Thyroid gland (tissue), 4 donors: ENCODE results near the gene CRTAP. TPM values are rescaled to one million over a fixed set of nuclear protein-coding genes. Genes with fewer than 3 reads are reported as not detected.
"Not testable (repeated sequence)": the region's sequence is repeated elsewhere in the genome, so short reads cannot be mapped to it uniquely, and the experiment has no call there.

Experiments
- DNase-seq, 2 donors: peaks; one replicate each; pipeline ENCODE4 v3.0.0-alpha.2; 2019
- H3K27ac ChIP-seq, 3 donors: fragments of 200-600 bp; sonication (generic); 1 replicate in 2 of 3; 2 replicates in 1 of 3; pipeline ENCODE4 v1.5.1; 2016 to 2019; ENCODE audit warnings: mild to moderate bottlenecking in 1 of 3, moderate library complexity in 1 of 3
- H3K27me3 ChIP-seq: fragments of 200-600 bp; sonication (generic); one replicate; pipeline ENCODE4 v1.5.1; 2019
- H3K36me3 ChIP-seq, 2 donors: fragments of 200-600 bp; sonication (generic); one replicate each; pipeline ENCODE4 v1.5.1; 2016 to 2019
- H3K4me1 ChIP-seq, 2 donors: fragments of 200-600 bp; sonication (generic); one replicate each; pipeline ENCODE4 v1.5.1; 2017 to 2019
- H3K4me3 ChIP-seq, 3 donors: fragments of 200-600 bp; sonication (generic); replicated peaks in 1 of 3; 1 replicate in 2 of 3; 2 replicates in 1 of 3; pipeline ENCODE4 v1.5.1; 2016; ENCODE audit warnings: mild to moderate bottlenecking in 1 of 3
- H3K9me3 ChIP-seq: fragments of 200-600 bp; sonication (generic); one replicate; pipeline ENCODE4 v1.5.1; 2017
- POLR2A ChIP-seq, 2 donors: fragments of 450-650 bp; IDR thresholded peaks; one replicate each; pipeline ENCODE4 v1.6.1; 2017; ENCODE audit warnings: antibody characterized with exemption in 2 of 2, mild to moderate bottlenecking in 2 of 2, moderate library complexity in 1 of 2
- WGBS, 2 donors: methylation state at CpG; one replicate each; pipeline ENCODE4 v1.1.5; 2017; 5-methylcytosine and 5-hydroxymethylcytosine counted together
- intact Hi-C: fragments of 100-400 bp; cut with DNase I; formaldehyde crosslinking; loops from one replicate; pipeline ENCODE4 v1.15.1; 2023
- total RNA-seq, 4 donors: library from RNA; depleted of rRNA; stranded (reverse); fragments of >200 nt; gene quantifications; one replicate each; pipeline ENCODE4 v1.2.3, GENCODE V29; 2016
- TF ChIP-seq, protein P1 (sequence below), 6 experiments: fragments of 200-600 bp in 3 of 6; fragments of 450-650 bp in 3 of 6; sonication (generic) in 3 of 6; IDR thresholded peaks; one replicate each; pipeline ENCODE4 v1.5.1; 2016 to 2019; ENCODE audit warnings: antibody characterized with exemption in 6 of 6, mild to moderate bottlenecking in 2 of 6, inconsistent platforms in 1 of 6, moderate library complexity in 1 of 6

The CRTAP gene
- total RNA-seq, result 100 to 1,000 TPM; 241 to 504 (median 300) TPM

- TF ChIP-seq, protein P1, sequence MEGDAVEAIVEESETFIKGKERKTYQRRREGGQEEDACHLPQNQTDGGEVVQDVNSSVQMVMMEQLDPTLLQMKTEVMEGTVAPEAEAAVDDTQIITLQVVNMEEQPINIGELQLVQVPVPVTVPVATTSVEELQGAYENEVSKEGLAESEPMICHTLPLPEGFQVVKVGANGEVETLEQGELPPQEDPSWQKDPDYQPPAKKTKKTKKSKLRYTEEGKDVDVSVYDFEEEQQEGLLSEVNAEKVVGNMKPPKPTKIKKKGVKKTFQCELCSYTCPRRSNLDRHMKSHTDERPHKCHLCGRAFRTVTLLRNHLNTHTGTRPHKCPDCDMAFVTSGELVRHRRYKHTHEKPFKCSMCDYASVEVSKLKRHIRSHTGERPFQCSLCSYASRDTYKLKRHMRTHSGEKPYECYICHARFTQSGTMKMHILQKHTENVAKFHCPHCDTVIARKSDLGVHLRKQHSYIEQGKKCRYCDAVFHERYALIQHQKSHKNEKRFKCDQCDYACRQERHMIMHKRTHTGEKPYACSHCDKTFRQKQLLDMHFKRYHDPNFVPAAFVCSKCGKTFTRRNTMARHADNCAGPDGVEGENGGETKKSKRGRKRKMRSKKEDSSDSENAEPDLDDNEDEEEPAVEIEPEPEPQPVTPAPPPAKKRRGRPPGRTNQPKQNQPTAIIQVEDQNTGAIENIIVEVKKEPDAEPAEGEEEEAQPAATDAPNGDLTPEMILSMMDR (IDR thresholded peaks at IDR 0.05), result peak in 1 of 6 experiments; percentile 9
- peak in 1 of 2 donors; percentile 71 for TF ChIP-seq POLR2A (IDR thresholded peaks at IDR 0.05)
- intact Hi-C loops, result no loop called here
Measured at GRCh38 chr3:33113772-33114621, at the start of gene CRTAP. CRTAP (plus strand) TSS chr3:33114014; CDS start chr3:33114078, 64 bp downstream.

GRCh38 chr3:33064929-33065328, 48.9 kb upstream of the CRTAP start:
- Histone ChIP-seq H3K9me3 (no peaks in the 10 kb centered on the region), H3K36me3 (peaks cover 0 to 30% of the 10 kb centered on the region in 2 donors), H3K4me3 (no peak overlapping the region), H3K4me1 (no peaks in the 10 kb centered on the region), H3K27ac (no peak overlapping the region), H3K27me3 (no peaks in the 10 kb centered on the region)
- DNase-seq, result no peak
- intact Hi-C loops, result no loop called here
- TF ChIP-seq, protein P1 (IDR thresholded peaks at IDR 0.05), result no peak
- no peak for TF ChIP-seq POLR2A (IDR thresholded peaks at IDR 0.05)
- WGBS, 2 donors, result 91 to 93% methylated on average over 2 of the region's 2 CpGs

More at GRCh38 chr3:33113772-33114621, at the start of gene CRTAP:
- Histone ChIP-seq H3K4me1 (peaks cover 13 to 24% of the 10 kb centered on the region in 2 donors), H3K27me3 (no peaks in the 10 kb centered on the region), H3K9me3 (no peaks in the 10 kb centered on the region), H3K27ac (peak within 1 kb of the TSS; percentile 89 to 99 (median 94)), H3K4me3 (peak within 1 kb of the TSS; percentile 68 to 89 (median 81)), H3K36me3 (no peaks in the 10 kb centered on the region)
- 1% methylated on average over 28 to 33 of the region's 98 CpGs for WGBS, 2 donors
- DNase-seq, result peak; percentile 99

- H3K4me3 ChIP-seq, result no peak overlapping the region
- no peak overlapping the region for H3K27ac ChIP-seq
- H3K9me3 ChIP-seq, result no peaks in the 10 kb centered on the region
- TF ChIP-seq, protein P1 (IDR thresholded peaks at IDR 0.05), result no peak
- TF ChIP-seq POLR2A (IDR thresholded peaks at IDR 0.05), result no peak
- 67 to 77% methylated on average over 3 of the region's 3 CpGs for WGBS, 2 donors
- no peaks in the 10 kb centered on the region for H3K27me3 ChIP-seq
- intact Hi-C loops, result no loop called here
- no peak for DNase-seq
- H3K4me1 ChIP-seq, result no peaks in the 10 kb centered on the region
- peaks cover 0 to 19% of the 10 kb centered on the region in 2 donors for H3K36me3 ChIP-seq
Measured at GRCh38 chr3:33067484-33067883, 46.3 kb upstream of the CRTAP start.

DNA sequence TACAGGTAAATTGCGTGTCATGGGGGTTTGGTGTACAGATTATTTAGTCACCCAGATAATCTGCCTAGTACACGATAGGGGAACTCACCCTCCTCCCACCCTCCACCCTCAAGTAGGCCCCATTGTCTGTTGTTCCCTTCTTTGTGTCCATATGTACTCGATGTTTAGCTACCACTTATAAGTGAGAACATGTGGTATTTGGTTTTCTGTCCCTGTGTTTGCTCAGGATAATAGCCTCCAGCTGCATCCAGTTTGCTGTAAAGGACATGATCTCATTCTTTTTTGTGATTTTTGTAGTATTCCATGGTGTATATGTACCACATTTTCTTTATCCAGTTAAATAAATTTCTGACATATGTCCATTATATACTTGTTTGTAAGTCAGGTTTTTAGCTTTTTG, 44.0 kb upstream of the CRTAP start:
- 54 to 58% methylated on average over 3 of the region's 3 CpGs for WGBS, 2 donors
- peaks cover 0 to 16% of the 10 kb centered on the region in 2 donors for H3K36me3 ChIP-seq
- intact Hi-C loops, H3K27me3 ChIP-seq, H3K9me3 ChIP-seq, H3K4me3 ChIP-seq, H3K4me1 ChIP-seq, H3K27ac ChIP-seq, DNase-seq: not testable (repeated sequence)

DNA sequence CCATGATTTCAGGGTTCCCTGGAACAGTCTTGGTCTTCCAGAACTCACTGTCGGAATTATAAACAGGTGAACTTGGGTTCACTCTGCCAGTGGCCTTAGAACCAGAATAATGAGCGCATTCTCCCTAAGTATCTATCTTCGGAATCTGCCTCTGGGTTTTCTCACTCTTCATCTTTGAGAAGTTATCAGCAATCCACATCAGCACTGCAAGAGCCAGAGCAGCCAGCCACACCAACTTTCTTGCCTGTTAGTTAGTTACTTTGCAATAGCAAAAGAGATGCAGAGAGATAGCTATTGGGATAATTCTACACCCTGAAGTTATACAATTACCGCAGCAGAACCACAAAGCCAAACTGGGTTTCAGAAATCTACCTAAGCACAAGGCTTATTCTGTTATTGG, 42.6 kb upstream of the CRTAP start:
- H3K27ac ChIP-seq, result no peak overlapping the region
- 94% methylated on average over 4 of the region's 4 CpGs for WGBS, 2 donors
- intact Hi-C loops, result no loop called here
- no peaks in the 10 kb centered on the region for H3K27me3 ChIP-seq
- no peaks in the 10 kb centered on the region for H3K9me3 ChIP-seq
- H3K36me3 ChIP-seq, result peaks cover 0 to 8% of the 10 kb centered on the region in 2 donors
- no peak for TF ChIP-seq POLR2A (IDR thresholded peaks at IDR 0.05)
- TF ChIP-seq, protein P1 (IDR thresholded peaks at IDR 0.05), result no peak
- no peaks in the 10 kb centered on the region for H3K4me1 ChIP-seq
- H3K4me3 ChIP-seq, result no peak overlapping the region
- no peak for DNase-seq
